Measurements from ENCODE around the gene NTF4. TPM values are rescaled to one million over a fixed set of nuclear protein-coding genes. Genes with fewer than 3 reads are reported as not detected.
"Not testable (repeated sequence)": the region's sequence is repeated elsewhere in the genome, so short reads cannot be mapped to it uniquely, and the experiment has no call there.

The NTF4 gene
- total and polyA plus RNA-seq, 2 donors, result 2.5 to 4.1 TPM

DNA sequence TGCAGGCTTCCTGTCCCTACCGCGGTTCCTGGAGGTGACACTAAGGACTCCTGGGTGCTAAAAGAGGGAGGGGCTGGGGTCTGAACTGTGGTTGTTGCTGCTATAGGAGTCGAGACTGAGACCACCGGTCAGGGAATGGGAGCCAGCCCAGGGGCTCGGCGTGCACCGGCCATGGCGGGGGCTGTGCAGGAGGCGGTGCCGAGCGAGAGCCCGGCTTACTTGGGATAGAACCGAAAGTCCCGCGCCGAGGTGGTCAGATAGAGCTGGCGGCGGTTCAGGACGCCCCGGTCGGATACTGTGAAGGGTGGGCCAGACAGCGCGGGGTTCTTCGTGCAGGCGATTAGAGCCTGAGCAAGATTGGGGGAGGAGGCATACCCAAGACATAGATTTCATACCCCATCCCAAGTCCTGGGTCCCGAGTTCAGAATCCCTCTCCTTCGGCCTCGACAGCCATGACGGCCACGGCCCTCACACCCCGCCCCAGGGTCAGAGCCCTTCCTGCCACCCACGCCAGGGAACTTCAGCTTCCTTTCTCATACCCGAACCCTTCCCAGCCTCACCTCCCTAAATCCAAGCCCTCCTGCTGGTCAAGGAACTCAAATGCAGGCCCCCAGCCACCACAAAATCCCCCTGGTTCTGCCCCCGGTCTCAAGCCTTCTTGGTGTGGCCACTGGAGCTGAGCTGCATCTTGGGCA lies 7.6 kb downstream of the NTF4 start:
- 3% methylated on average over 34 of the region's 34 CpGs for WGBS
- not testable (repeated sequence) for H3K27ac ChIP-seq (ENCODE audit: low read depth); H3K4me1 ChIP-seq (ENCODE audit: insufficient read depth); H3K36me3 ChIP-seq (ENCODE audit: insufficient read depth); DNase-seq (ENCODE audit: extremely low spot score)
- peak overlapping the region; percentile 46 for H3K4me3 ChIP-seq (ENCODE audit: low read depth, low read length)

GRCh38 chr19:49056101-49056901 lies 8.3 kb downstream of the NTF4 start:
- Histone ChIP-seq H3K27ac (ENCODE audit: low read depth) (no peak overlapping the region), H3K4me3 (ENCODE audit: low read depth, low read length) (peak overlapping the region; percentile 46), H3K4me1 (ENCODE audit: insufficient read depth) (no peaks in the 10 kb centered on the region), H3K36me3 (ENCODE audit: insufficient read depth) (no peaks in the 10 kb centered on the region)
- DNase-seq (ENCODE audit: extremely low spot score), result no peak
- under 1% methylated on average over 63 of the region's 63 CpGs for WGBS

DNA sequence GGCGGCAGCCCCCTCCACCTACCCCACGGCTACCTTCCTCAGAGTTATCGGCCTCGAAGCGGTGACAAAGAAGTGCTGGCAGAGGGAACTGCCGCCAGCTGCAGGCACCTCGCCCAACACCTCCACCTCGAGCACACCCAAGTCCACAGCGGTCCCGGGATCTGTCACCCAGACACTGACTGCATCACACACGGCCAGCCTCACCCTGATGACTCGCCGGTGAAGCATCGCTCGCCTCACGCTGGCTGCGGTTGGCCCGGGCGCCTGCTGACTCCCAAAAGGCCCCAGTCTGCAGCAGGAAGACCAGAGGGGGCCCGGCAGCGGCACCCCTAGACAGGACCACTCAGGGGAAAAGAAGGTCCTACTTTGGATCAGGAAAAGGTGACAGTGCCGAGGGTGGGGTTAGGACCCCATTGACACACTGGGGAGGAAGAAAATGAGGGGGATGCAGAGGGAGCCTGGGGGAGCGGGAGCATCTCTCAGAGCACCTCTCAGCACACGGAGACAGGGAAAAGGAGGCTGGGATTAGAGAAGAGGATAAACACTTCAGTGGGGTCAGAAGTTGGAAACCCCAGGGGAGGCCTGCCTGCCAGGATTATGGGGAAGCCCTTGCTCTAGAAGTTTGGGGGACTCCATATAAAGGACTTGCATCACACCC lies 14.1 kb downstream of the NTF4 start:
- not testable (repeated sequence) for H3K36me3 ChIP-seq (ENCODE audit: insufficient read depth); H3K4me1 ChIP-seq (ENCODE audit: insufficient read depth); H3K4me3 ChIP-seq (ENCODE audit: low read depth, low read length); DNase-seq (ENCODE audit: extremely low spot score); H3K27ac ChIP-seq (ENCODE audit: low read depth)
- WGBS, result 72% methylated on average over 24 of the region's 24 CpGs

- DNase-seq (ENCODE audit: extremely low spot score); H3K4me3 ChIP-seq (ENCODE audit: low read depth, low read length); H3K27ac ChIP-seq (ENCODE audit: low read depth); H3K36me3 ChIP-seq (ENCODE audit: insufficient read depth); H3K4me1 ChIP-seq (ENCODE audit: insufficient read depth): not testable (repeated sequence)
- WGBS, result 82% methylated on average over 3 of the region's 4 CpGs
Observed at GRCh38 chr19:49049834-49050233, 14.8 kb downstream of the NTF4 start.

DNA sequence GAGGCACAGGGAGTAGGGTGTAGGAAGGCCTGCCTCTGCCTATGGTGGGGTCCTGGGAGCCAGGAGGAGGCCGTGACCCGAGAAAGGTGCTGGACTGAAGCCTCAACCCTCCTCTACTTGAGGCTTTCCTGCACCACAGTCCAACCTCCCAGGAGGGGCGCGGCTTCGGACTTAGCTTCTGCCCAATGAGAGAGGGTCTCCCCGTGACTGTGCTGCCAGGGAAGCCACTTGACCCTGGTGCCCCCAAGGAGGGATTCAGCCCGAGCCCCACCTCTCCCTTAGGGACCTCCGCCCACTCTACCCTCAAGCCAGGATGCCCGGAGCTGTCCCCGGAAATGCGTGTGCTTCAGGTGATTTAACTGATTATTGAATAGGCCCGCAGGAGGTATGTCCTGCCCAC lies 15.6 kb downstream of the NTF4 start, which contains the start of gene CGB8:
Gene CGB8, minus strand, starts transcription at position 101 of the 400 bp plus-strand sequence. CDS start 372 bp downstream, outside the sequence.
- not testable (repeated sequence) for H3K36me3 ChIP-seq (ENCODE audit: insufficient read depth); H3K4me1 ChIP-seq (ENCODE audit: insufficient read depth); DNase-seq (ENCODE audit: extremely low spot score); H3K4me3 ChIP-seq (ENCODE audit: low read depth, low read length); H3K27ac ChIP-seq (ENCODE audit: low read depth)
- WGBS, result 64% methylated on average over 10 of the region's 12 CpGs

GRCh38 chr19:49043548-49043947 lies 21.1 kb downstream of the NTF4 start, which contains the start of gene CGB5:
TSS of gene CGB5 (plus strand) at chr19:49043848. CDS start at chr19:49044210, 362 bp downstream.
- not testable (repeated sequence) for H3K36me3 ChIP-seq (ENCODE audit: insufficient read depth); H3K4me3 ChIP-seq (ENCODE audit: low read depth, low read length); DNase-seq (ENCODE audit: extremely low spot score); H3K4me1 ChIP-seq (ENCODE audit: insufficient read depth); H3K27ac ChIP-seq (ENCODE audit: low read depth)
- 64% methylated on average over 15 of the region's 15 CpGs for WGBS

DNA sequence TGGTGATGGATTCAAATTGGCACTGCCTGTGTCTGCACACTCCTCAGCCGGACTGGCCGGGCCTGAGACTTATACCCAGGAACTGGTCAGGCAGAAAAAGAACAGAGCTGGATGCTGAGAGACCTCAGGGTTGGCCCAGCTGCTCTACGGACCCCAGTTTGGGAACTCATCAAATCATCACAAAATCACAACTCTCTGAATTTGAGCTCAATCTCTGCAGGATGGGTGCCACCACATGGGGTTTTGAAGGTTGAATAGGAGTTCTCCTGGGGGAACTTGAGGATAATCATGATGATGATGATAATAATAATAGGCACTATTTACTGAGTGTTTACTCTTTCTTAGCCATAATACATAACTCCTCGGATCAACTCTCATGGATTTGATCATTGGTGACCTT lies 22.0 kb downstream of the NTF4 start:
- 88% methylated on average over 3 of the region's 4 CpGs for WGBS
- not testable (repeated sequence) for H3K27ac ChIP-seq (ENCODE audit: low read depth); DNase-seq (ENCODE audit: extremely low spot score); H3K4me1 ChIP-seq (ENCODE audit: insufficient read depth); H3K4me3 ChIP-seq (ENCODE audit: low read depth, low read length); H3K36me3 ChIP-seq (ENCODE audit: insufficient read depth)

DNA sequence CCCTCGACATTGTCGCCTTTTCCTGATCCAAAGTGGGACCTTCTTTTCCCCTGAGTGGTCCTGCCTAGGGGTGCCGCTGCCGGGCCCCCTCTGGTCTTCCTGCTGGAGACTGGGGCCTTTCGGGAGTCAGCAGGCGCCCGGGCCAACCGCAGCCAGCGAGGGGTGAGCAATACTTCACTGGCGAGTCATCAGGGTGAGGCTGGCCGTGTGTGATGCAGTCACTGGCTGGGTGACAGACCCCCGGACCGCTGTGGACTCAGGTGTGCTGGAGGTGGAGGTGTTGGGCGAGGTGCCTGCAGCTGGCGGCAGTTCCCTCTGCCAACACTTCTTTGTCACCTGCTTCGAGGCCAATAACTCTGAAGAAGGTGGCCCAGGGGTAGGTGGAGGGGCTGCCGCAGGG lies 22.4 kb downstream of the NTF4 start:
- Histone ChIP-seq H3K27ac (ENCODE audit: low read depth) (no peak overlapping the region), H3K36me3 (ENCODE audit: insufficient read depth) (no peaks in the 10 kb centered on the region), H3K4me1 (ENCODE audit: insufficient read depth) (no peaks in the 10 kb centered on the region), H3K4me3 (ENCODE audit: low read depth, low read length) (no peak overlapping the region)
- 74% methylated on average over 17 of the region's 17 CpGs for WGBS
- DNase-seq (ENCODE audit: extremely low spot score), result no peak

DNA sequence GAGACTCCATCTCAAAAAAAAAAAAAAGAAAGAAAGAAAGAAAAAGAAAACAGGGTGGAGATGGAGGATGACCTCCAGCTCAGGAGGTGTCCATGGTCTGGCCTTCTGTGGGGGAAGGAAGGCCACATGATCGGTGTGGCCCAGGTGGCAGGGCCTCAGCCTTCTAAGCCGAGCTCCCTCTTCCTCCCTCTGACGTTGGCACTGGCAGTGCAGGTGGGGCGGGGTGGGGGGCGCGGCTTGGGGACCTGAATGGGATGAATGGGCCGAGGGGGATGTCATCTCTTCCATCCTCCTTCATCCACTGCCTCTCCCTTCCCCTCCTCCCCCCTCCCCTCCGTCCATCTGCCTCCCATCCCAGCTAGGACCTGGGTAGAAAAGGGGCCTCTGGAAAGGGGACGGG lies 24.9 kb downstream of the NTF4 start:
- not testable (repeated sequence) for H3K27ac ChIP-seq (ENCODE audit: low read depth); H3K4me1 ChIP-seq (ENCODE audit: insufficient read depth); H3K4me3 ChIP-seq (ENCODE audit: low read depth, low read length); H3K36me3 ChIP-seq (ENCODE audit: insufficient read depth); DNase-seq (ENCODE audit: extremely low spot score)
- WGBS, result 67% methylated on average over 8 of the region's 9 CpGs

- not testable (repeated sequence) for H3K27ac ChIP-seq (ENCODE audit: low read depth); H3K36me3 ChIP-seq (ENCODE audit: insufficient read depth); H3K4me3 ChIP-seq (ENCODE audit: low read depth, low read length); H3K4me1 ChIP-seq (ENCODE audit: insufficient read depth); DNase-seq (ENCODE audit: extremely low spot score)
- 84% methylated on average over 26 of the region's 26 CpGs for WGBS
Observed at GRCh38 chr19:49038557-49039276, 25.9 kb downstream of the NTF4 start.

- H3K4me1 ChIP-seq (ENCODE audit: insufficient read depth); H3K27ac ChIP-seq (ENCODE audit: low read depth); DNase-seq (ENCODE audit: extremely low spot score); H3K36me3 ChIP-seq (ENCODE audit: insufficient read depth); H3K4me3 ChIP-seq (ENCODE audit: low read depth, low read length): not testable (repeated sequence)
- whole genome bisulfite sequencing, result 87% methylated on average over 8 of the region's 8 CpGs
Observed at GRCh38 chr19:49038111-49038510, 26.5 kb downstream of the NTF4 start.

GRCh38 chr19:49036815-49037214 lies 27.8 kb downstream of the NTF4 start, which contains the start of gene CGB1:
TSS of gene CGB1 (minus strand) at chr19:49036895. CDS start at chr19:49036711, 184 bp downstream.
- H3K36me3 ChIP-seq (ENCODE audit: insufficient read depth); H3K27ac ChIP-seq (ENCODE audit: low read depth); H3K4me3 ChIP-seq (ENCODE audit: low read depth, low read length); H3K4me1 ChIP-seq (ENCODE audit: insufficient read depth); DNase-seq (ENCODE audit: extremely low spot score): not testable (repeated sequence)
- 50% methylated on average over 18 of the region's 18 CpGs for WGBS

DNA sequence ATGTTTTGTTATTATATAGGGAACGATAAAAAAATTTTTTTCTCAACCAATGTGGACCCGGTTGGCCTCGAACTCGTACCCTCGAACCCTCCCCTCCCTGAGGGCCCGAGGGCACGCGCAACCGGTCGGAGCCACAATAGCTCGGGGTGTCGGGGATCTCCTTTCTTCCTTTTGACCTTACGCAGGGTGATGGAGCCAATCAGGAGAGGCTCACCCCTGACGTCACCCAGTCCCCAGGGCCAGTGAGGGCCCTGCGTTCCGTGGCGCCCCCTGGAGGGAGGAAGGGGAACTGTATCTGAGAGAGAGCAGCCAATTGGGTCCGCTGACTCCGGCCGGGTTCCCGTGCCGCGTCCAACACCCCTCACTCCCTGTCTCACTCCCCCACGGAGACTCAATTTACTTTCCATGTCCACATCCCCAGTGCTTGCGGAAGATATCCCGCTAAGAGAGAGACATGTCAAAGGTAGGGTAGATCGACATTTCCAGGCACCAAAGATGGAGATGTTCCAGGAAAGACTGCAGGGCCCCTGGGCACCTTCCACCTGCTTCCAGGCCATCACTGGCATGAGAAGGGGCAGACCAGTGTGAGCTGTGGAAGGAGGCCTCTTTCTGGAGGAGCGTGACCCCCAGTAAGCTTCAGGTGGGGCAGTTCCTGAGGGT lies 32.8 kb downstream of the NTF4 start, which contains the start of gene CGB2:
Gene CGB2, plus strand, starts transcription at position 249 of the 660 bp plus-strand sequence. Its CDS starts 206 bp downstream, at position 455.
- DNase-seq (ENCODE audit: extremely low spot score); H3K27ac ChIP-seq (ENCODE audit: low read depth); H3K36me3 ChIP-seq (ENCODE audit: insufficient read depth); H3K4me3 ChIP-seq (ENCODE audit: low read depth, low read length); H3K4me1 ChIP-seq (ENCODE audit: insufficient read depth): not testable (repeated sequence)
- 32% methylated on average over 28 of the region's 28 CpGs for WGBS

All from urinary bladder (tissue), 4 donors.